Neuron (in vitro differentiated cells): ENCODE measurements around the gene ADPRS.

Experiments
- H2AFZ ChIP-seq: one replicate; pipeline ENCODE4 v1.6.1; 2013; ENCODE audit warnings: low read depth, mild to moderate bottlenecking, inconsistent platforms, low read length, moderate library complexity
- H3K27me3 ChIP-seq: one replicate; pipeline ENCODE4 v1.6.1; 2013; ENCODE audit warnings: low read length; ENCODE audit not compliant: insufficient read depth
- H3K36me3 ChIP-seq: one replicate; pipeline ENCODE4 v1.6.1; 2013; ENCODE audit warnings: low read length; ENCODE audit not compliant: insufficient read depth
- H3K4me1 ChIP-seq: one replicate; pipeline ENCODE4 v1.6.1; 2013; ENCODE audit warnings: low read length; ENCODE audit not compliant: insufficient read depth
- H3K4me3 ChIP-seq: 2 replicates; pipeline ENCODE4 v1.5.1; 2013; ENCODE audit warnings: mild to moderate bottlenecking, low read length, moderate library complexity
- H3K9me3 ChIP-seq: one replicate; pipeline ENCODE4 v1.6.1; 2013; ENCODE audit warnings: low read length

The ADPRS gene

GRCh38 chr1:36122062-36123030, 33.7 kb downstream of the ADPRS start:
- Histone ChIP-seq H2AFZ (no peak overlapping the region), H3K36me3 (no peaks in the 10 kb centered on the region), H3K4me1 (peaks cover 4% of the 10 kb centered on the region), H3K4me3 (no peak overlapping the region), H3K27me3 (peaks cover 50% of the 10 kb centered on the region), H3K9me3 (no peaks in the 10 kb centered on the region)

- Histone ChIP-seq H2AFZ (no peak overlapping the region), H3K27me3 (peaks cover 51% of the 10 kb centered on the region), H3K4me3 (no peak overlapping the region), H3K36me3 (no peaks in the 10 kb centered on the region), H3K4me1 (peaks cover 4% of the 10 kb centered on the region), H3K9me3 (no peaks in the 10 kb centered on the region)
Observed at GRCh38 chr1:36123356-36123755, 34.7 kb downstream of the ADPRS start.

DNA sequence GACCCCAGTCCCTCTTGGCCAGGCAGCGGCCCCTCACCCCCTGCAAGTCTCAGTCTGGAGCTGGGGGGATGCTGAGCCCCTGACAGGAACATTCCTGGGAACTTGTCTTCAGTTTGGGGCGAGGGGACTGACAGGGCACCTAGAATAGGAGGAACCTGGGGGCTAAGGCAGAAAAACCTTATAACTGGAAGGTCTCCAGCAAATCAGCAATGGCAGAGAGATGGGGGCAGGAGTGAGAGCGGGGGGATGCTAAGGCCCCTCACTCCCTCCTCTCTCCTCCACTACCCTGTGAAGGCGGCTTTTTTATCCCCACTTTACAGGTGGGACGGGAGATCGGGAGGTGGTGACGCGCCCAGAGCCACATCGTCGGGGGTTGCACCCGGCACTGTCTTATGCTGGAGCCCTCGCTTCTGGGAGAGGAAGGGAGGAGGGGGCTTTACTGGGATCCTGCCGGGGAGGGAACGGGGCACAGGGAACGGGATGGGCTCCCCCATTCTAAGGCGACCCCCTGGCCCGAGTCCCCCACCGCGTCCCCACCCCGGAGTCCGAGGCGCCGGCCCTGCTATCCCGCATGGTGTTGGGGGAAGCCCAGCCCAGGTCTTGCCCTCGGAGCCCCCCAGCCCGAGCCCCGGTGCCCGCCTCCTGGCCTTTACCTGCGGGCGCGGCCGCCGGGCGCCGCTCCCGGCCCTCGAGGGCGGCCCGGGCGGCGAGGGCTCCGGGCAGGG, 35.9 kb downstream of the ADPRS start:
- no peak overlapping the region for H2AFZ ChIP-seq
- H3K27me3 ChIP-seq, result peaks cover 51% of the 10 kb centered on the region
- H3K36me3 ChIP-seq, result no peaks in the 10 kb centered on the region
- peaks cover 4% of the 10 kb centered on the region for H3K4me1 ChIP-seq
- H3K4me3 ChIP-seq, result no peak overlapping the region
- no peaks in the 10 kb centered on the region for H3K9me3 ChIP-seq

DNA sequence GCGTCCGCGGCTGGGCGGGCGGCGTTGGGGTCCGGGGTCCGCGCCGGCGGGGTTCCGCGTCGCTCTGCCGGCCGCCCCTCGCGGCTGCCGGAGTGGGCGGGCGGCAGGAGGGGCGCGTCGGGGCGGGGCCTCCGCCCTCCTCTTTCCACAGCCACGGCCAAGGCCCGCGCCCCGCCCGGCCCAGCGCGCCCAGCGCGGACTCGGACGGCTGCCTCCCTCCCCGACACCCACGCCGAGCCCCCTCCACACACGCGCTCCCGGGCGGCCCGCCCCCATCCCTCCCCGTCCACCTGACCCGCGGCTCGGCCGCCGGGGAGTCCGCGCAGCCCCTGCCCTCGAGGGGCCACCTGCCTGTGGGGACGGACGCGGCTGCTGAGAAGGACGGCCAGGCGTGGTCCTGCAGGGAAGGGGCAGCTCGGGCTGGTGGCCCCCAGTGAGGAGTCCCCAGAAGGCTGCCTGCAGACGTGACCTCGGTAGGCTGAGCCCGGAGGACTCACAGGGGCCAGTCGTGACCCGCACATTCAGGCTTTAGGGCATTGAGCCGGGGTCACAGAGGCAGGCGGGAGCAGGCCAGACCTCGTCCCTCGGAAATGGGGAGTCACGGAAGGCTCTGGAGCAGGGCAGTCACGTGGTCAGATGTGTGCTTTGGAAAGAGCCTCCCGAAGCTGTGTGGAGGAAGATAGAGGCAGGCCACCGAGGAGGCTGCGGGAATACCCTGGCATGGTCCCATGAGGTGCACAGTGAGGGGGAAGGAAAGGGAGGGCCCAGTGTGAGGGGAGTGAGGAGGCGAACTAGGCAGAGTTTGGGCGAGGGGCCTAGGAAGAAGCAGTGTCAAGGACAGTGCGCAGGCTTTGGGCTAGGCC, 36.7 kb downstream of the ADPRS start, which contains the start of gene COL8A2:
Gene COL8A2 (minus strand): TSS at position 94 of the 863 bp plus-strand sequence. CDS start 24,980 bp downstream, outside the sequence.
- H2AFZ ChIP-seq, result no peak within 1 kb of the TSS
- H3K4me1 ChIP-seq, result no peaks in the 10 kb centered on the region
- H3K4me3 ChIP-seq, result no peak within 1 kb of the TSS
- peaks cover 52% of the 10 kb centered on the region for H3K27me3 ChIP-seq
- H3K36me3 ChIP-seq, result no peaks in the 10 kb centered on the region
- no peaks in the 10 kb centered on the region for H3K9me3 ChIP-seq

- Histone ChIP-seq H3K4me3 (no peak overlapping the region), H3K9me3 (no peaks in the 10 kb centered on the region), H3K36me3 (no peaks in the 10 kb centered on the region), H3K27me3 (peaks cover 54% of the 10 kb centered on the region), H3K4me1 (no peaks in the 10 kb centered on the region), H2AFZ (no peak overlapping the region)
Observed at GRCh38 chr1:36126005-36126716, 37.5 kb downstream of the ADPRS start.

GRCh38 chr1:36126797-36127500, 38.3 kb downstream of the ADPRS start:
- Histone ChIP-seq H3K9me3 (no peaks in the 10 kb centered on the region), H3K27me3 (peaks cover 54% of the 10 kb centered on the region), H3K4me1 (no peaks in the 10 kb centered on the region), H2AFZ (no peak overlapping the region), H3K36me3 (no peaks in the 10 kb centered on the region), H3K4me3 (no peak overlapping the region)

DNA sequence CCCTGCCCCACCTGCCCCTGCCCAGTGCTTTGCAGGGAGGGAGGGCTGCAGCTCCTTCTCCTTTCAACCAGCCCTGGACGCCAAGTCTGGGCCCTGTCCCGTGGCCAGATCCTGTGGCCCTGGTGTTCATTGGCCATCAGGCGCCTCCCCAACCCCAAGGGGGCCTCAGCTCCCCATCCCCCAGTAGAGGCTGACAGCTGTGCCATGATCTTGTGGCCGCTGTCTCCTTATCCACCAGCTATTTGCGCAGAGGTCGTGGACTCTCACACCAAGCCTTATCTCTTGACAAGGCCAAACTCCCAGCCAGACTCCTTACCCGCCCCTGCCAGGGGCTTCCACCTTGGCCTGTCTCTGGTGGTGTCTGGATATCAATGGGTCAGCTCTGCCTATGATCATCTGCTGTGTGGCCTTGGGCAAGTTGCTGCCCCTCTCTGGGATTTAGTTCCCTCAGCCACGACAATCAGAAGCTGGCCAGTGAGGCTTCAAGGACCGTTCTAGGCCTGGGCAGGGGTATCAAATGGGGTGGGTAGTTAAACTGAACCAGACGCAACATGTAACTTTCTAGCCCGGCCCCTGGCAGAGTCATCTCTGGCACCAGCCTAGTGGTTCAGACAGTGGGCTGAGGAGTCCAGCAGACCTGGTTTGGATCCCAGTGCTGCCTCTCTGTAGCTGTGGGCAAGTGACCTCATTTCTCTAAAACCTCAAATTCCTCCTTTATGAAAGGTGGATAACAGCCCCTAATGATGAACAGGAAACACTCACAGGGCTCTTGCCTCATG, 39.6 kb downstream of the ADPRS start:
- no peak overlapping the region for H2AFZ ChIP-seq
- H3K4me1 ChIP-seq, result no peaks in the 10 kb centered on the region
- no peaks in the 10 kb centered on the region for H3K9me3 ChIP-seq
- H3K27me3 ChIP-seq, result peaks cover 41% of the 10 kb centered on the region
- no peaks in the 10 kb centered on the region for H3K36me3 ChIP-seq
- H3K4me3 ChIP-seq, result no peak overlapping the region

- Histone ChIP-seq H3K4me1 (peaks cover 4% of the 10 kb centered on the region), H3K9me3 (no peaks in the 10 kb centered on the region), H3K4me3 (no peak overlapping the region), H3K27me3 (peaks cover 35% of the 10 kb centered on the region), H2AFZ (no peak overlapping the region), H3K36me3 (no peaks in the 10 kb centered on the region)
Observed at GRCh38 chr1:36128905-36129206, 40.2 kb downstream of the ADPRS start.

GRCh38 chr1:36132029-36132428, 43.3 kb downstream of the ADPRS start:
- Histone ChIP-seq H3K9me3 (no peaks in the 10 kb centered on the region), H3K4me3 (no peak overlapping the region), H3K36me3 (peaks cover 7% of the 10 kb centered on the region), H3K4me1 (peaks cover 5% of the 10 kb centered on the region), H2AFZ (no peak overlapping the region), H3K27me3 (peaks cover 11% of the 10 kb centered on the region)

DNA sequence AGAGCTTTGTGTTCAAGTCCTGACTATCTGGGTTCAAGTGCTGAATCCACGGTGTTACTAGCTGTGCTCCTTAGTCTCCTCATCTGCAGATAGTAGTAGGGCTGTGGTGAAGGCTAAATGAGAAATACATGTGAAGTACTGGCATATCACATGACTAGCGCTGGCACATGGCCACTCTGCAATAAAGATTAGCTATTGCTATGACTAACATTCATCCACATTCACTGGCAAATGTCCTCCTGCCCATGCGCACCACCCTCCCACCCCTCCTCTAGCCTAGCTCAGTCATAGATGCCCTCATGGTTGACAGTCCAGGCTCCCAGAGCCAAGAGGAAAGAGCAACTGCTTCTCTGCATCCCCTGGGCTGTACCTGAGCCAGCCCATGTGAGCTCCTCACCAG, 44.8 kb downstream of the ADPRS start:
- peaks cover 18% of the 10 kb centered on the region for H3K36me3 ChIP-seq
- H3K4me1 ChIP-seq, result peaks cover 5% of the 10 kb centered on the region
- no peak overlapping the region for H2AFZ ChIP-seq

GRCh38 chr1:36134031-36134430, 45.3 kb downstream of the ADPRS start:
- Histone ChIP-seq H3K4me3 (no peak overlapping the region), H3K36me3 (peaks cover 18% of the 10 kb centered on the region), H2AFZ (no peak overlapping the region), H3K9me3 (no peaks in the 10 kb centered on the region), H3K27me3 (peaks cover 4% of the 10 kb centered on the region), H3K4me1 (peaks cover 5% of the 10 kb centered on the region)

More for the DNA sequence above, 44.8 kb downstream of the ADPRS start:
- Histone ChIP-seq H3K27me3 (peaks cover 4% of the 10 kb centered on the region), H3K9me3 (no peaks in the 10 kb centered on the region), H3K4me3 (no peak overlapping the region)
